GM19351 (cell line): ENCODE results near the gene ARFIP2.

Experiments
- ATAC-seq: cut with Tn5 transposase; IDR thresholded peaks from one replicate; pipeline ENCODE4 v1.9.1; 2021; ENCODE audit warnings: mild to moderate bottlenecking, moderate library complexity; ENCODE audit not compliant: unreplicated experiment

Gene ARFIP2

GRCh38 chr11:6482441-6482840 is 1.3 kb upstream of the ARFIP2 start:
- ATAC-seq: no peak

- ATAC-seq: peak; percentile 4
Observed at GRCh38 chr11:6481924-6482275, 769 bp upstream of the ARFIP2 start.

GRCh38 chr11:6480299-6480914 is 724 bp downstream of the ARFIP2 start:
- no peak for ATAC-seq

- no peak for ATAC-seq
Observed at GRCh38 chr11:6476571-6476970, 4.6 kb downstream of the ARFIP2 start.

- no peak for ATAC-seq
Observed at GRCh38 chr11:6475936-6476335, 5.2 kb downstream of the ARFIP2 start.

- ATAC-seq: no peak
Observed at GRCh38 chr11:6474806-6475500, 6.2 kb downstream of the ARFIP2 start.

- no peak for ATAC-seq
Observed at GRCh38 chr11:6474413-6474792, 6.7 kb downstream of the ARFIP2 start.

GRCh38 chr11:6473451-6474412 is 7.4 kb downstream of the ARFIP2 start, which contains the start of gene TRIM3:
Gene TRIM3, minus strand, starts transcription at chr11:6473941. Its CDS starts 8,246 bp downstream, at chr11:6465695.
- ATAC-seq: peak; percentile 56

GRCh38 chr11:6472934-6473333 is 8.2 kb downstream of the ARFIP2 start:
- ATAC-seq: no peak

- ATAC-seq: no peak
Observed at GRCh38 chr11:6469599-6469998, 11.5 kb downstream of the ARFIP2 start.

- peak; percentile 82 for ATAC-seq
Observed at GRCh38 chr11:6468712-6469495, 12.2 kb downstream of the ARFIP2 start.

- no peak for ATAC-seq
Observed at GRCh38 chr11:6459099-6459450, 22.1 kb downstream of the ARFIP2 start.

GRCh38 chr11:6458352-6459098 is 22.6 kb downstream of the ARFIP2 start:
- ATAC-seq: no peak

GRCh38 chr11:6457581-6458320 is 23.4 kb downstream of the ARFIP2 start:
- no peak for ATAC-seq

GRCh38 chr11:6456361-6457073 is 24.6 kb downstream of the ARFIP2 start:
- ATAC-seq: no peak

GRCh38 chr11:6455070-6455469 is 26.1 kb downstream of the ARFIP2 start:
- ATAC-seq: no peak

- ATAC-seq: no peak
Observed at GRCh38 chr11:6453152-6453551, 28.0 kb downstream of the ARFIP2 start.

- no peak for ATAC-seq
Observed at GRCh38 chr11:6452219-6452618, 28.9 kb downstream of the ARFIP2 start.

GRCh38 chr11:6448574-6448973 is 32.6 kb downstream of the ARFIP2 start:
- ATAC-seq: no peak
